SK-N-SH (cell line): Measurements from ENCODE around the gene SLC25A31. TPM values are rescaled to one million over a fixed set of nuclear protein-coding genes. Genes with fewer than 3 reads are reported as not detected.

Experiments used
- CTCF ChIA-PET: fragments of 300-600, 350-600 bp; formaldehyde crosslinking; extraction: SDS; loops from one replicate; lab custom pipeline; 2021; lab: Yijun Ruan, JAX
- POLR2A ChIA-PET: fragments of 350-600 bp; sonication (Branson Sonifier 250); formaldehyde crosslinking; extraction: SDS; loops from one replicate; lab custom pipeline; 2020; ENCODE audit warnings: antibody characterized with exemption, inconsistent platforms; lab: Yijun Ruan, JAX
- DNase-seq: peaks from one replicate; pipeline ENCODE4 v3.0.0; 2012
- H2AFZ ChIP-seq: fragments of 200-600 bp; sonication (generic); 2 replicates; pipeline ENCODE4 v1.8.1; 2016; ENCODE audit warnings: antibody characterized with exemption, mild to moderate bottlenecking, low read depth
- H3F3A ChIP-seq: fragments of 200-600 bp; sonication (generic); replicated peaks from 2 replicates; pipeline ENCODE3; 2016; ENCODE audit warnings: antibody characterized with exemption, mild to moderate bottlenecking; ENCODE audit not compliant: insufficient read depth
- H3K27ac ChIP-seq, 2 experiments: fragments of 200-500 bp in 1 of 2; fragments of 200-600 bp in 1 of 2; sonication (Bioruptor generic) in 1 of 2; sonication (generic), shearing (Covaris generic) in 1 of 2; 2 replicates each; pipeline versions ENCODE4 v1.5.1 to v1.6.1; 2014 to 2016; ENCODE audit warnings: low read depth in 2 of 2, inconsistent platforms in 1 of 2, low read length in 1 of 2, mild to moderate bottlenecking in 1 of 2, mixed read lengths in 1 of 2
- H3K27me3 ChIP-seq: fragments of 200-600 bp; sonication (generic), shearing (Covaris generic); 2 replicates; pipeline ENCODE4 v1.6.1; 2016; ENCODE audit warnings: mixed run types; ENCODE audit not compliant: insufficient read depth
- H3K36me3 ChIP-seq, 2 experiments: fragments of 200-500 bp in 1 of 2; fragments of 200-600 bp in 1 of 2; sonication (Bioruptor generic) in 1 of 2; sonication (generic) in 1 of 2; replicated peaks in 1 of 2; 2 replicates each; pipeline versions ENCODE3 to v1.5.1; 2014 to 2016; ENCODE audit warnings: low read length in 1 of 2, mild to moderate bottlenecking in 1 of 2; ENCODE audit not compliant: insufficient read depth in 2 of 2, control insufficient read depth in 1 of 2
- H3K4me1 ChIP-seq, 2 experiments: fragments of 200-500 bp in 1 of 2; fragments of 200-600 bp in 1 of 2; sonication (Bioruptor generic) in 1 of 2; sonication (generic), shearing (Covaris generic) in 1 of 2; 2 replicates each; pipeline versions ENCODE4 v1.5.1 to v1.6.1; 2014 to 2016; ENCODE audit warnings: low read depth in 1 of 2, low read length in 1 of 2, mixed run types in 1 of 2; ENCODE audit not compliant: insufficient read depth in 2 of 2, control insufficient read depth in 1 of 2
- H3K4me2 ChIP-seq: fragments of 200-600 bp; sonication (generic), shearing (Covaris generic); 2 replicates; pipeline ENCODE4 v1.6.1; 2017; ENCODE audit warnings: mixed run types
- H3K4me3 ChIP-seq, 2 experiments: fragments of 200-500 bp in 1 of 2; fragments of 200-600 bp in 1 of 2; sonication (Bioruptor generic) in 1 of 2; sonication (generic), shearing (Covaris generic) in 1 of 2; 2 replicates each; pipeline versions ENCODE4 v1.5.1 to v1.8.1; 2014 to 2016; ENCODE audit warnings: low read depth in 2 of 2, inconsistent platforms in 1 of 2, low read length in 1 of 2, mild to moderate bottlenecking in 1 of 2, mixed read lengths in 1 of 2, moderate library complexity in 1 of 2
- H3K79me2 ChIP-seq: fragments of 200-600 bp; sonication (generic); 2 replicates; pipeline ENCODE4 v1.8.1; 2017; ENCODE audit warnings: mild to moderate bottlenecking; ENCODE audit not compliant: insufficient read depth
- H3K9ac ChIP-seq: fragments of 200-600 bp; sonication (generic); 2 replicates; pipeline ENCODE4 v1.6.1; 2017; ENCODE audit warnings: mixed run types
- H3K9me2 ChIP-seq: fragments of 200-600 bp; sonication (generic); 2 replicates; pipeline ENCODE4 v1.6.1; 2017; ENCODE audit warnings: mixed run types
- H3K9me3 ChIP-seq: fragments of 200-600 bp; sonication (generic); 2 replicates; pipeline ENCODE4 v1.6.1; 2017; ENCODE audit warnings: mixed run types, mild to moderate bottlenecking, moderate library complexity
- H4K20me1 ChIP-seq: fragments of 200-600 bp; sonication (generic); 2 replicates; pipeline ENCODE4 v1.6.1; 2017; ENCODE audit warnings: mild to moderate bottlenecking, mixed run types; ENCODE audit not compliant: insufficient read depth
- ELF1 ChIP-seq: IDR thresholded peaks from 2 replicates; pipeline ENCODE4 v1.4.0; 2012
- FOSL2 ChIP-seq: IDR thresholded peaks from 2 replicates; pipeline ENCODE4 v1.4.0; 2012; ENCODE audit warnings: low read depth, mild to moderate bottlenecking, moderate library complexity, borderline replicate concordance
- JUND ChIP-seq: IDR thresholded peaks from 2 replicates; pipeline ENCODE4 v1.4.0; 2012
- MXI1 ChIP-seq: IDR thresholded peaks from 2 replicates; pipeline ENCODE4 v1.6.1; 2012; ENCODE audit warnings: mild to moderate bottlenecking, low read depth, low read length, improper control_type of control experiment
- NFIC ChIP-seq: IDR thresholded peaks from 2 replicates; pipeline ENCODE4 v1.4.0; 2012; ENCODE audit warnings: borderline replicate concordance
- NRF1 ChIP-seq: IDR thresholded peaks from 2 replicates; pipeline ENCODE4 v1.6.1; 2012; ENCODE audit warnings: low read depth, mild to moderate bottlenecking, low read length
- RFX5 ChIP-seq: IDR thresholded peaks from 2 replicates; pipeline ENCODE4 v1.6.1; 2012; ENCODE audit warnings: mild to moderate bottlenecking, improper control_type of control experiment, low read length
- TAF1 ChIP-seq: IDR thresholded peaks from 2 replicates; pipeline ENCODE4 v1.6.1; 2012; ENCODE audit warnings: low read depth, mild to moderate bottlenecking, low read length, moderate library complexity, borderline replicate concordance
- TCF12 ChIP-seq: IDR thresholded peaks from 2 replicates; pipeline ENCODE4 v1.4.0; 2012
- YY1 ChIP-seq: IDR thresholded peaks from 2 replicates; pipeline ENCODE4 v1.4.0; 2012; ENCODE audit warnings: low read depth, mild to moderate bottlenecking
- WGBS: methylation state at CpG from one replicate; pipeline ENCODE4 v1.1.6; 2017; ENCODE audit warnings: low lambda C conversion rate; 5-methylcytosine and 5-hydroxymethylcytosine counted together
- polyA plus RNA-seq, 3 experiments: library from polyadenylated mRNA; depleted of rRNA; stranded (reverse); fragments of >200 nt; gene quantifications; 2 replicates each; pipeline ENCODE4 v1.2.3, GENCODE V29; 2012
- TF ChIP-seq, protein P1 (sequence below): IDR thresholded peaks from 2 replicates; pipeline ENCODE4 v1.4.0; 2012; ENCODE audit warnings: low read depth, borderline replicate concordance
- TF ChIP-seq, protein P2 (sequence below): IDR thresholded peaks from 2 replicates; pipeline ENCODE4 v1.4.0; 2012; ENCODE audit warnings: low read depth, borderline replicate concordance
- TF ChIP-seq, protein P3 (sequence below): fragments of 200-600 bp; sonication (generic); IDR thresholded peaks from 2 replicates; pipeline ENCODE4 v1.6.1; 2017; ENCODE audit warnings: antibody characterized with exemption, mild to moderate bottlenecking, moderate library complexity
- TF ChIP-seq, protein P4 (sequence below): IDR thresholded peaks from 2 replicates; pipeline ENCODE4 v1.6.1; 2012; ENCODE audit warnings: mild to moderate bottlenecking, low read depth, low read length, moderate library complexity

Gene SLC25A31
- polyA plus RNA-seq, 1 of the 3 experiments (the other 2 are of a cell fraction) = not detected

DNA sequence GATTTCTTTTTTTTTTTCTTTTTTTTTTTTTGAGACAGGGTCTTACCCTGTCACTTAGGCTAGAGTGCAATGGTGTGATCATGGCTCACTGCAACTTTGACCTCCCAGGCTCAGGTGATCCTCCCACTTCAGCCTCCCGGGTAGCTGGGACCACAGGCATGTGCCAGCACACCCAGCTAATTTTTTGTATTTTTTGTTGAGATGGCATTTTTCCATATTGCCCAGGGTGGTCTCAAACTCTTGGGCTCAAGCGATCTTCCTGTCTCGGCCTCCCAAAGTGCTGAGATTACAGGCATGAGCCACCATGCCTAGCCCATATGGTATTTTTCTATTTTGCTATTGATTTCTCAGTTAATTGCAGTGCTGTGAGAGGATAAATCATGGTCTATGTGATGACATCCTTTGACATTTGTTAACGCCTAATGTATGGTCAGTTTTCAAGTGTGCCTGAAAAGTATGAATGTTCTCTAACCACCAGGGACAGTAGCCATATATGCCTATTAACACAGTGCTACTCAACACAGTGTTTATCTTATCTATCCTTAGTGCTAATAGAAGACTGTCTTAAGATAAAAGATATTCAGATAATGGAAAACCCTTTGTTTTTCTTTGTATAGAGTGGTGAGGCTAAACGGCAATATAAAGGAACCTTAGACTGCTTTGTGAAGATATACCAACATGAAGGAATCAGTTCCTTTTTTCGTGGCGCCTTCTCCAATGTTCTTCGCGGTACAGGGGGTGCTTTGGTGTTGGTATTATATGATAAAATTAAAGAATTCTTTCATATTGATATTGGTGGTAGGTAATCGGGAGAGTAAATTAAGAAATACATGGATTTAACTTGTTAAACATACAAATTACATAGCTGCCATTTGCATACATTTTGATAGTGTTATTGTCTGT, 42.8 kb downstream of the SLC25A31 start:
- DNase-seq = no peak
- Histone ChIP-seq H3F3A (peaks cover 6% of the 10 kb centered on the region), H3K4me3 (no peak overlapping the region), H3K9me3 (no peaks in the 10 kb centered on the region), H3K79me2 (no peaks in the 10 kb centered on the region), H3K9me2 (no peaks in the 10 kb centered on the region), H3K9ac (no peak overlapping the region), H2AFZ (no peak overlapping the region), H3K4me1 (no peaks in the 10 kb centered on the region; a peak in 2 of 4 replicates), H3K27ac (no peak overlapping the region), H4K20me1 (no peaks in the 10 kb centered on the region), H3K27me3 (no peaks in the 10 kb centered on the region), H3K36me3 (no peaks in the 10 kb centered on the region), H3K4me2 (no peak overlapping the region)
- TF ChIP-seq TCF12 = no peak
- TF ChIP-seq, protein P1, sequence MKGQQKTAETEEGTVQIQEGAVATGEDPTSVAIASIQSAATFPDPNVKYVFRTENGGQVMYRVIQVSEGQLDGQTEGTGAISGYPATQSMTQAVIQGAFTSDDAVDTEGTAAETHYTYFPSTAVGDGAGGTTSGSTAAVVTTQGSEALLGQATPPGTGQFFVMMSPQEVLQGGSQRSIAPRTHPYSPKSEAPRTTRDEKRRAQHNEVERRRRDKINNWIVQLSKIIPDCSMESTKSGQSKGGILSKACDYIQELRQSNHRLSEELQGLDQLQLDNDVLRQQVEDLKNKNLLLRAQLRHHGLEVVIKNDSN = no peak
- ChIA-PET CTCF (interaction anchor here (1.3 kb wide), 1 partner anchor 9 kb away, joined by 3 read pairs; the partner anchor contains the start of gene HSPA4L), POLR2A (no interaction called here)
- 96% methylated on average over 10 of the region's 10 CpGs for WGBS

DNA sequence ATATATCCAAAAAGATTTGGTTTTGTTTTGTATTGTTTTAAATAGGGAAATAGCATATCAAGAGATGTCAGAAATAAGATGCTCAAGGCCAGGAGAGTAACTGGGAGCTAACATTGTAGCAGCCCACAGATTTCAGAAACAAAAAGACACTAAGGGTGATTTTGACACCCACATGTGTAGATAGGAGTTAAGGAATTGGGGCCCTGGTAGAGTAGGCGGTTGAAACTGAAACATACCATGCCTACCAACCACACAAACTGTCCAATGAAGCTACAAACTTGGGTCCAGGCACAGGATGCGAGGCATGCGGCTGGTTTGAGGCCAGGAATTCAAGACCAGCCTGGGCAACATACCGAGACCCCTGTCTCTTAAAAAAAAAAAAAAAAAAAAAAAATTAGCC, 45.6 kb downstream of the SLC25A31 start:
- no peaks in the 10 kb centered on the region for H3K9me2 ChIP-seq
- no peak overlapping the region for H3K4me2 ChIP-seq
- CTCF ChIA-PET = interaction anchor here (1.3 kb wide), 1 partner anchor 43 kb away, joined by 4 read pairs; no protein-coding TSS in a partner anchor
- no peaks in the 10 kb centered on the region for H3K27me3 ChIP-seq
- no peaks in the 10 kb centered on the region for H3K9me3 ChIP-seq
- H3K36me3 ChIP-seq = no peaks in the 10 kb centered on the region
- TF ChIP-seq MXI1 (no peak), NFIC (no peak), NRF1 (no peak), TCF12 (no peak), ELF1 (no peak), TAF1 (no peak), RFX5 (no peak), YY1 (no peak), JUND (no peak), FOSL2 (no peak)
- TF ChIP-seq, protein P2, sequence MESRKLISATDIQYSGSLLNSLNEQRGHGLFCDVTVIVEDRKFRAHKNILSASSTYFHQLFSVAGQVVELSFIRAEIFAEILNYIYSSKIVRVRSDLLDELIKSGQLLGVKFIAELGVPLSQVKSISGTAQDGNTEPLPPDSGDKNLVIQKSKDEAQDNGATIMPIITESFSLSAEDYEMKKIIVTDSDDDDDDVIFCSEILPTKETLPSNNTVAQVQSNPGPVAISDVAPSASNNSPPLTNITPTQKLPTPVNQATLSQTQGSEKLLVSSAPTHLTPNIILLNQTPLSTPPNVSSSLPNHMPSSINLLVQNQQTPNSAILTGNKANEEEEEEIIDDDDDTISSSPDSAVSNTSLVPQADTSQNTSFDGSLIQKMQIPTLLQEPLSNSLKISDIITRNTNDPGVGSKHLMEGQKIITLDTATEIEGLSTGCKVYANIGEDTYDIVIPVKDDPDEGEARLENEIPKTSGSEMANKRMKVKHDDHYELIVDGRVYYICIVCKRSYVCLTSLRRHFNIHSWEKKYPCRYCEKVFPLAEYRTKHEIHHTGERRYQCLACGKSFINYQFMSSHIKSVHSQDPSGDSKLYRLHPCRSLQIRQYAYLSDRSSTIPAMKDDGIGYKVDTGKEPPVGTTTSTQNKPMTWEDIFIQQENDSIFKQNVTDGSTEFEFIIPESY = no peak
- TF ChIP-seq, protein P1 = no peak
- TF ChIP-seq, protein P3, sequence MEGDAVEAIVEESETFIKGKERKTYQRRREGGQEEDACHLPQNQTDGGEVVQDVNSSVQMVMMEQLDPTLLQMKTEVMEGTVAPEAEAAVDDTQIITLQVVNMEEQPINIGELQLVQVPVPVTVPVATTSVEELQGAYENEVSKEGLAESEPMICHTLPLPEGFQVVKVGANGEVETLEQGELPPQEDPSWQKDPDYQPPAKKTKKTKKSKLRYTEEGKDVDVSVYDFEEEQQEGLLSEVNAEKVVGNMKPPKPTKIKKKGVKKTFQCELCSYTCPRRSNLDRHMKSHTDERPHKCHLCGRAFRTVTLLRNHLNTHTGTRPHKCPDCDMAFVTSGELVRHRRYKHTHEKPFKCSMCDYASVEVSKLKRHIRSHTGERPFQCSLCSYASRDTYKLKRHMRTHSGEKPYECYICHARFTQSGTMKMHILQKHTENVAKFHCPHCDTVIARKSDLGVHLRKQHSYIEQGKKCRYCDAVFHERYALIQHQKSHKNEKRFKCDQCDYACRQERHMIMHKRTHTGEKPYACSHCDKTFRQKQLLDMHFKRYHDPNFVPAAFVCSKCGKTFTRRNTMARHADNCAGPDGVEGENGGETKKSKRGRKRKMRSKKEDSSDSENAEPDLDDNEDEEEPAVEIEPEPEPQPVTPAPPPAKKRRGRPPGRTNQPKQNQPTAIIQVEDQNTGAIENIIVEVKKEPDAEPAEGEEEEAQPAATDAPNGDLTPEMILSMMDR = no peak
- TF ChIP-seq, protein P4, sequence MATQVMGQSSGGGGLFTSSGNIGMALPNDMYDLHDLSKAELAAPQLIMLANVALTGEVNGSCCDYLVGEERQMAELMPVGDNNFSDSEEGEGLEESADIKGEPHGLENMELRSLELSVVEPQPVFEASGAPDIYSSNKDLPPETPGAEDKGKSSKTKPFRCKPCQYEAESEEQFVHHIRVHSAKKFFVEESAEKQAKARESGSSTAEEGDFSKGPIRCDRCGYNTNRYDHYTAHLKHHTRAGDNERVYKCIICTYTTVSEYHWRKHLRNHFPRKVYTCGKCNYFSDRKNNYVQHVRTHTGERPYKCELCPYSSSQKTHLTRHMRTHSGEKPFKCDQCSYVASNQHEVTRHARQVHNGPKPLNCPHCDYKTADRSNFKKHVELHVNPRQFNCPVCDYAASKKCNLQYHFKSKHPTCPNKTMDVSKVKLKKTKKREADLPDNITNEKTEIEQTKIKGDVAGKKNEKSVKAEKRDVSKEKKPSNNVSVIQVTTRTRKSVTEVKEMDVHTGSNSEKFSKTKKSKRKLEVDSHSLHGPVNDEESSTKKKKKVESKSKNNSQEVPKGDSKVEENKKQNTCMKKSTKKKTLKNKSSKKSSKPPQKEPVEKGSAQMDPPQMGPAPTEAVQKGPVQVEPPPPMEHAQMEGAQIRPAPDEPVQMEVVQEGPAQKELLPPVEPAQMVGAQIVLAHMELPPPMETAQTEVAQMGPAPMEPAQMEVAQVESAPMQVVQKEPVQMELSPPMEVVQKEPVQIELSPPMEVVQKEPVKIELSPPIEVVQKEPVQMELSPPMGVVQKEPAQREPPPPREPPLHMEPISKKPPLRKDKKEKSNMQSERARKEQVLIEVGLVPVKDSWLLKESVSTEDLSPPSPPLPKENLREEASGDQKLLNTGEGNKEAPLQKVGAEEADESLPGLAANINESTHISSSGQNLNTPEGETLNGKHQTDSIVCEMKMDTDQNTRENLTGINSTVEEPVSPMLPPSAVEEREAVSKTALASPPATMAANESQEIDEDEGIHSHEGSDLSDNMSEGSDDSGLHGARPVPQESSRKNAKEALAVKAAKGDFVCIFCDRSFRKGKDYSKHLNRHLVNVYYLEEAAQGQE = no peak
- H4K20me1 ChIP-seq = no peaks in the 10 kb centered on the region
- POLR2A ChIA-PET = no interaction called here
- H3K4me3 ChIP-seq = no peak overlapping the region
- no peak overlapping the region for H2AFZ ChIP-seq
- H3K9ac ChIP-seq = no peak overlapping the region
- 100% methylated on average over 4 of the region's 4 CpGs for WGBS
- no peaks in the 10 kb centered on the region for H3K79me2 ChIP-seq
- no peak overlapping the region for H3K27ac ChIP-seq
- peaks cover 6% of the 10 kb centered on the region for H3F3A ChIP-seq
- no peak for DNase-seq
- H3K4me1 ChIP-seq = no peaks in the 10 kb centered on the region; a peak in 2 of 4 replicates
